ENCODE results near the gene FAM240B. TPM values are rescaled to one million over a fixed set of nuclear protein-coding genes. Genes with fewer than 3 reads are reported as not detected.

Gene FAM240B
- total RNA-seq (not detected), polyA plus RNA-seq (not detected)

- Histone ChIP-seq H3K27me3 (ENCODE audit: insufficient read depth, low read length, poor library complexity, severe bottlenecking) (no peaks in the 10 kb centered on the region), H3K4me3 (ENCODE audit: low read length) (no peak within 1 kb of the TSS), H3K27ac (ENCODE audit: low read depth, low read length) (no peak within 1 kb of the TSS), H3K36me3 (ENCODE audit: insufficient read depth, low read length) (no peaks in the 10 kb centered on the region), H3K4me1 (ENCODE audit: insufficient read depth, low read length) (no peaks in the 10 kb centered on the region), H3K9me3 (ENCODE audit: low read length) (no peaks in the 10 kb centered on the region)
- ChIA-PET POLR2A (no interaction called here), CTCF (no interaction called here)
- H3K36me3 Mint-ChIP-seq, result no peaks in the 10 kb centered on the region
- H3K9me3 Mint-ChIP-seq, result peaks cover 0 to 4% (median 0%) of the 10 kb centered on the region in 5 donors
- H3K27ac Mint-ChIP-seq, result no peak within 1 kb of the TSS
- no peak for DNase-seq
- H3K4me3 Mint-ChIP-seq, result no peak within 1 kb of the TSS
- peaks cover 0 to 7% of the 10 kb centered on the region in 2 donors for H3K27me3 Mint-ChIP-seq
- no peaks in the 10 kb centered on the region for H3K4me1 Mint-ChIP-seq
Observed at GRCh38 chr9:38720083-38720745, at the start of gene FAM240B. Gene FAM240B (minus strand): TSS chr9:38720133. CDS start chr9:38703999, 16,134 bp downstream.

- Histone ChIP-seq H3K27ac (ENCODE audit: low read depth, low read length) (no peak overlapping the region), H3K4me3 (ENCODE audit: low read length) (no peak overlapping the region), H3K27me3 (ENCODE audit: insufficient read depth, low read length, poor library complexity, severe bottlenecking) (no peaks in the 10 kb centered on the region), H3K36me3 (ENCODE audit: insufficient read depth, low read length) (no peaks in the 10 kb centered on the region), H3K4me1 (ENCODE audit: insufficient read depth, low read length) (no peaks in the 10 kb centered on the region), H3K9me3 (ENCODE audit: low read length) (no peaks in the 10 kb centered on the region)
- H3K36me3 Mint-ChIP-seq, result no peaks in the 10 kb centered on the region
- no peak overlapping the region for H3K4me3 Mint-ChIP-seq
- no peaks in the 10 kb centered on the region for H3K4me1 Mint-ChIP-seq
- no peak for DNase-seq
- H3K27ac Mint-ChIP-seq, result no peak overlapping the region
- H3K9me3 Mint-ChIP-seq, result peaks cover 3 to 10% (median 5%) of the 10 kb centered on the region in 5 donors
- ChIA-PET POLR2A (no interaction called here), CTCF (no interaction called here)
- H3K27me3 Mint-ChIP-seq, result peaks cover 8% of the 10 kb centered on the region in 2 donors
Observed at GRCh38 chr9:38768351-38768761, 48.4 kb upstream of the FAM240B start.

GRCh38 chr9:38765101-38765500, 45.2 kb upstream of the FAM240B start:
- Mint-ChIP-seq H3K27ac (no peak overlapping the region), H3K4me3 (no peak overlapping the region), H3K9me3 (peaks cover 4 to 10% (median 5%) of the 10 kb centered on the region in 5 donors), H3K36me3 (no peaks in the 10 kb centered on the region), H3K4me1 (no peaks in the 10 kb centered on the region), H3K27me3 (peaks cover 8 to 11% of the 10 kb centered on the region in 2 donors)
- Histone ChIP-seq H3K9me3 (ENCODE audit: low read length) (no peaks in the 10 kb centered on the region), H3K27me3 (ENCODE audit: insufficient read depth, low read length, poor library complexity, severe bottlenecking) (no peaks in the 10 kb centered on the region), H3K4me3 (ENCODE audit: low read length) (no peak overlapping the region), H3K4me1 (ENCODE audit: insufficient read depth, low read length) (no peaks in the 10 kb centered on the region), H3K36me3 (ENCODE audit: insufficient read depth, low read length) (no peaks in the 10 kb centered on the region), H3K27ac (ENCODE audit: low read depth, low read length) (no peak overlapping the region)
- POLR2A ChIA-PET, result no interaction called here
- DNase-seq, result no peak
- CTCF ChIA-PET, result no interaction called here

- CTCF ChIA-PET, result no interaction called here
- DNase-seq, result no peak
- Mint-ChIP-seq H3K9me3 (peaks cover 0 to 8% (median 2%) of the 10 kb centered on the region in 5 donors), H3K36me3 (no peaks in the 10 kb centered on the region), H3K4me1 (no peaks in the 10 kb centered on the region), H3K27me3 (peaks cover 8 to 11% of the 10 kb centered on the region in 2 donors), H3K4me3 (no peak overlapping the region), H3K27ac (no peak overlapping the region)
- Histone ChIP-seq H3K27me3 (ENCODE audit: insufficient read depth, low read length, poor library complexity, severe bottlenecking) (no peaks in the 10 kb centered on the region), H3K36me3 (ENCODE audit: insufficient read depth, low read length) (no peaks in the 10 kb centered on the region), H3K27ac (ENCODE audit: low read depth, low read length) (no peak overlapping the region), H3K9me3 (ENCODE audit: low read length) (no peaks in the 10 kb centered on the region), H3K4me3 (ENCODE audit: low read length) (no peak overlapping the region), H3K4me1 (ENCODE audit: insufficient read depth, low read length) (no peaks in the 10 kb centered on the region)
- POLR2A ChIA-PET, result no interaction called here
Observed at GRCh38 chr9:38761999-38762398, 42.1 kb upstream of the FAM240B start.

GRCh38 chr9:38761339-38761738, 41.4 kb upstream of the FAM240B start:
- Histone ChIP-seq H3K4me3 (ENCODE audit: low read length) (no peak overlapping the region), H3K27ac (ENCODE audit: low read depth, low read length) (no peak overlapping the region), H3K4me1 (ENCODE audit: insufficient read depth, low read length) (no peaks in the 10 kb centered on the region), H3K9me3 (ENCODE audit: low read length) (no peaks in the 10 kb centered on the region), H3K36me3 (ENCODE audit: insufficient read depth, low read length) (no peaks in the 10 kb centered on the region), H3K27me3 (ENCODE audit: insufficient read depth, low read length, poor library complexity, severe bottlenecking) (no peaks in the 10 kb centered on the region)
- no peak for DNase-seq
- Mint-ChIP-seq H3K36me3 (no peaks in the 10 kb centered on the region), H3K9me3 (peaks cover 0 to 8% (median 2%) of the 10 kb centered on the region in 5 donors), H3K27me3 (peaks cover 8 to 11% of the 10 kb centered on the region in 2 donors), H3K4me1 (no peaks in the 10 kb centered on the region), H3K27ac (peak overlapping the region in 1 of 8 donors; percentile 54), H3K4me3 (no peak overlapping the region)
- ChIA-PET CTCF (no interaction called here), POLR2A (no interaction called here)

- no peaks in the 10 kb centered on the region for H3K9me3 ChIP-seq (ENCODE audit: low read length)
Observed at GRCh38 chr9:38756702-38757101, 36.8 kb upstream of the FAM240B start.

GRCh38 chr9:38747941-38748340, 28.0 kb upstream of the FAM240B start:
- no peak overlapping the region for H3K27ac ChIP-seq (ENCODE audit: low read depth, low read length)
- Mint-ChIP-seq H3K27me3 (peaks cover 0 to under 1% of the 10 kb centered on the region in 2 donors), H3K9me3 (peaks cover 0 to 4% (median 2%) of the 10 kb centered on the region in 5 donors), H3K4me1 (no peaks in the 10 kb centered on the region), H3K36me3 (no peaks in the 10 kb centered on the region), H3K4me3 (no peak overlapping the region), H3K27ac (no peak overlapping the region)
- H3K27me3 ChIP-seq (ENCODE audit: insufficient read depth, low read length, poor library complexity, severe bottlenecking), result no peaks in the 10 kb centered on the region
- no peaks in the 10 kb centered on the region for H3K9me3 ChIP-seq (ENCODE audit: low read length)
- ChIA-PET CTCF (no interaction called here), POLR2A (no interaction called here)
- no peak for DNase-seq
- no peaks in the 10 kb centered on the region for H3K36me3 ChIP-seq (ENCODE audit: insufficient read depth, low read length)
- no peak overlapping the region for H3K4me3 ChIP-seq (ENCODE audit: low read length)
- H3K4me1 ChIP-seq (ENCODE audit: insufficient read depth, low read length), result no peaks in the 10 kb centered on the region

More at GRCh38 chr9:38756702-38757101, 36.8 kb upstream of the FAM240B start:
- ChIA-PET CTCF (no interaction called here), POLR2A (no interaction called here)
- Mint-ChIP-seq H3K27ac (no peak overlapping the region), H3K4me1 (no peaks in the 10 kb centered on the region), H3K27me3 (no peaks in the 10 kb centered on the region), H3K9me3 (no peaks in the 10 kb centered on the region), H3K4me3 (no peak overlapping the region), H3K36me3 (no peaks in the 10 kb centered on the region)
- no peak overlapping the region for H3K4me3 ChIP-seq (ENCODE audit: low read length)
- H3K4me1 ChIP-seq (ENCODE audit: insufficient read depth, low read length), result no peaks in the 10 kb centered on the region
- no peak overlapping the region for H3K27ac ChIP-seq (ENCODE audit: low read depth, low read length)
- no peak for DNase-seq
- no peaks in the 10 kb centered on the region for H3K27me3 ChIP-seq (ENCODE audit: insufficient read depth, low read length, poor library complexity, severe bottlenecking)
- H3K36me3 ChIP-seq (ENCODE audit: insufficient read depth, low read length), result no peaks in the 10 kb centered on the region

GRCh38 chr9:38747067-38747466, 27.1 kb upstream of the FAM240B start:
- CTCF ChIA-PET, result no interaction called here
- H3K4me1 ChIP-seq (ENCODE audit: insufficient read depth, low read length), result no peaks in the 10 kb centered on the region
- no peak overlapping the region for H3K4me3 ChIP-seq (ENCODE audit: low read length)
- Mint-ChIP-seq H3K36me3 (no peaks in the 10 kb centered on the region), H3K27ac (no peak overlapping the region), H3K27me3 (peaks cover 0 to 5% of the 10 kb centered on the region in 2 donors), H3K4me3 (no peak overlapping the region), H3K4me1 (no peaks in the 10 kb centered on the region), H3K9me3 (peaks cover 0 to 4% (median 2%) of the 10 kb centered on the region in 5 donors)
- H3K27me3 ChIP-seq (ENCODE audit: insufficient read depth, low read length, poor library complexity, severe bottlenecking), result no peaks in the 10 kb centered on the region
- no peaks in the 10 kb centered on the region for H3K9me3 ChIP-seq (ENCODE audit: low read length)
- DNase-seq, result no peak
- no peak overlapping the region for H3K27ac ChIP-seq (ENCODE audit: low read depth, low read length)
- no peaks in the 10 kb centered on the region for H3K36me3 ChIP-seq (ENCODE audit: insufficient read depth, low read length)
- POLR2A ChIA-PET, result no interaction called here

Measured in CD8-positive, alpha-beta memory T cell (primary cell).